Measurements from ENCODE around the gene NCS1.

NCS1 gene

DNA sequence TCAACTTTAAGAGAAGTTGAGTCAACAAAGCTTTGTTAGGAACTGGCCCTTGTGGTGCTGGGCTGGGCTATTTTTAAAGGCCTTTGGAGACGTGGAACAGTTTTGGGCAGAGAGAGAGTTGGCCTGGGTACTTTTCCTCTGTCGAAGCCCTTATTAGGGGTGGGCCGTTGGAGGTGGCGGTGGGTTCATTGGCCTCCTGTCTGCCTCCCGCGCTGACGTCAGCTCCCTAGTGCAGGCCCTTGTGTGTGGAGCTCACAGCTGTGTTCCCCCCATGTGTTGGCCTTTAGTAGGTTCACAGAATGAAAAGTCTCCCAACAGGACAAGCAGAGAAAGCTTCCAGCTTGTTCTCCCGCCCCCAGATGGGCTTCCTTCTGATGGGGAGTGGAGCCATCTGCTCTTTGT lies 2.7 kb downstream of the NCS1 start:
- Histone ChIP-seq H3K9me3 (ENCODE audit: control insufficient read depth, low read length) (no peaks in the 10 kb centered on the region), H3K4me1 (no peaks in the 10 kb centered on the region), H2AFZ (no peak overlapping the region), H3K4me2 (ENCODE audit: low read length) (no peak overlapping the region), H3K36me3 (ENCODE audit: control insufficient read depth, insufficient read depth, low read length) (no peaks in the 10 kb centered on the region), H3K4me3 (ENCODE audit: low read depth, low read length) (no peak overlapping the region), H3K9ac (no peak overlapping the region), H3K27ac (no peak overlapping the region), H3K79me2 (no peaks in the 10 kb centered on the region), H3K27me3 (ENCODE audit: control insufficient read depth, insufficient read depth, low read length) (no peaks in the 10 kb centered on the region)
- TF ChIP-seq, protein P1, sequence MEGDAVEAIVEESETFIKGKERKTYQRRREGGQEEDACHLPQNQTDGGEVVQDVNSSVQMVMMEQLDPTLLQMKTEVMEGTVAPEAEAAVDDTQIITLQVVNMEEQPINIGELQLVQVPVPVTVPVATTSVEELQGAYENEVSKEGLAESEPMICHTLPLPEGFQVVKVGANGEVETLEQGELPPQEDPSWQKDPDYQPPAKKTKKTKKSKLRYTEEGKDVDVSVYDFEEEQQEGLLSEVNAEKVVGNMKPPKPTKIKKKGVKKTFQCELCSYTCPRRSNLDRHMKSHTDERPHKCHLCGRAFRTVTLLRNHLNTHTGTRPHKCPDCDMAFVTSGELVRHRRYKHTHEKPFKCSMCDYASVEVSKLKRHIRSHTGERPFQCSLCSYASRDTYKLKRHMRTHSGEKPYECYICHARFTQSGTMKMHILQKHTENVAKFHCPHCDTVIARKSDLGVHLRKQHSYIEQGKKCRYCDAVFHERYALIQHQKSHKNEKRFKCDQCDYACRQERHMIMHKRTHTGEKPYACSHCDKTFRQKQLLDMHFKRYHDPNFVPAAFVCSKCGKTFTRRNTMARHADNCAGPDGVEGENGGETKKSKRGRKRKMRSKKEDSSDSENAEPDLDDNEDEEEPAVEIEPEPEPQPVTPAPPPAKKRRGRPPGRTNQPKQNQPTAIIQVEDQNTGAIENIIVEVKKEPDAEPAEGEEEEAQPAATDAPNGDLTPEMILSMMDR (IDR thresholded peaks at IDR 0.05) = no peak

DNA sequence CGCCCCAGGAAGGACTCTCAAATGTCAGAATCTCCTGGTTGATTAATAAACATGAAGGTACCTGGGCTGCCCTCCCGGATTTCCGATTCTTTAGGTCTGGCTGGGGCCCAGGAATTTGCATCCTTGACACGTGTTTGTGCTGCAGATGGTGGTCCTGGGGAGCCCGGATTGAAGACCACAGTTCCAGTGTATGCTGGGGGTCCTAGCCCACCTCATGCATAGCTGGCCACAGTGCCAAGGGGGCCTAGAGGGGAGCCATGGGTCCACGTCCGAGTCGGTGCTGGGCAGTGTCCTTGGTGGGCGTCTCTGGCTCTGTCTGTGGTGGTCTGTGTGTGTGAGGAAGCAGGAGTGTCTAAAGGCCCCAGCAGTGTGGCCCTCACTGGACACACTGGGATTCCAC lies 3.2 kb downstream of the NCS1 start:
- no peaks in the 10 kb centered on the region for H3K79me2 ChIP-seq
- no peak overlapping the region for H3K4me3 ChIP-seq (ENCODE audit: low read depth, low read length)
- H3K9me3 ChIP-seq (ENCODE audit: control insufficient read depth, low read length) = no peaks in the 10 kb centered on the region
- TF ChIP-seq, protein P1 (IDR thresholded peaks at IDR 0.05) = no peak
- no peaks in the 10 kb centered on the region for H3K36me3 ChIP-seq (ENCODE audit: control insufficient read depth, insufficient read depth, low read length)
- no peaks in the 10 kb centered on the region for H3K27me3 ChIP-seq (ENCODE audit: control insufficient read depth, insufficient read depth, low read length)
- no peak overlapping the region for H3K27ac ChIP-seq
- H3K4me1 ChIP-seq = no peaks in the 10 kb centered on the region
- H2AFZ ChIP-seq = no peak overlapping the region
- no peak overlapping the region for H3K9ac ChIP-seq
- no peak overlapping the region for H3K4me2 ChIP-seq (ENCODE audit: low read length)

DNA sequence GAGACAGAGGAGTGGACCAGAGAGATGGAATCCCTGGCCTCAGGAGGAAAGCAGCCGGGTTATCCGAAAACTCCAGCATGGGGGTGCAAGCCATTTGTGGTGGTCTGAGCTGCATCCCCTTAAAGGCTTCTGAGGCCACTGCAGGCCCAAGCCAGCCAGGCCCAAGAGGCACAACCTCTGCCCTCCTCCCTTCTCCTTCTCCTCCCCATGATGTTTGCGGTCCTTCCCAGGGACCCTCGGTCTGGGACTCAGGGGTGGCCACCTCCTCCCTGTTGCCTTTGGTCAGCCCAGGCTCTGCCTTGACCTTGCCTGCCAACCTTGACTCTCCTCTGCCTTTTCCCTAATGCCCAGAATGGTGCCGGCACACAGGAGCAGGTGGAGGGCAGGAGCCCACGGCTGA lies 4.6 kb downstream of the NCS1 start:
- Histone ChIP-seq H3K79me2 (no peaks in the 10 kb centered on the region), H3K36me3 (ENCODE audit: control insufficient read depth, insufficient read depth, low read length) (no peaks in the 10 kb centered on the region), H3K27me3 (ENCODE audit: control insufficient read depth, insufficient read depth, low read length) (no peaks in the 10 kb centered on the region), H3K4me3 (ENCODE audit: low read depth, low read length) (no peak overlapping the region), H2AFZ (no peak overlapping the region), H3K9ac (no peak overlapping the region), H3K4me2 (ENCODE audit: low read length) (no peak overlapping the region), H3K9me3 (ENCODE audit: control insufficient read depth, low read length) (no peaks in the 10 kb centered on the region), H3K4me1 (no peaks in the 10 kb centered on the region), H3K27ac (no peak overlapping the region)
- TF ChIP-seq, protein P1 (IDR thresholded peaks at IDR 0.05) = no peak

DNA sequence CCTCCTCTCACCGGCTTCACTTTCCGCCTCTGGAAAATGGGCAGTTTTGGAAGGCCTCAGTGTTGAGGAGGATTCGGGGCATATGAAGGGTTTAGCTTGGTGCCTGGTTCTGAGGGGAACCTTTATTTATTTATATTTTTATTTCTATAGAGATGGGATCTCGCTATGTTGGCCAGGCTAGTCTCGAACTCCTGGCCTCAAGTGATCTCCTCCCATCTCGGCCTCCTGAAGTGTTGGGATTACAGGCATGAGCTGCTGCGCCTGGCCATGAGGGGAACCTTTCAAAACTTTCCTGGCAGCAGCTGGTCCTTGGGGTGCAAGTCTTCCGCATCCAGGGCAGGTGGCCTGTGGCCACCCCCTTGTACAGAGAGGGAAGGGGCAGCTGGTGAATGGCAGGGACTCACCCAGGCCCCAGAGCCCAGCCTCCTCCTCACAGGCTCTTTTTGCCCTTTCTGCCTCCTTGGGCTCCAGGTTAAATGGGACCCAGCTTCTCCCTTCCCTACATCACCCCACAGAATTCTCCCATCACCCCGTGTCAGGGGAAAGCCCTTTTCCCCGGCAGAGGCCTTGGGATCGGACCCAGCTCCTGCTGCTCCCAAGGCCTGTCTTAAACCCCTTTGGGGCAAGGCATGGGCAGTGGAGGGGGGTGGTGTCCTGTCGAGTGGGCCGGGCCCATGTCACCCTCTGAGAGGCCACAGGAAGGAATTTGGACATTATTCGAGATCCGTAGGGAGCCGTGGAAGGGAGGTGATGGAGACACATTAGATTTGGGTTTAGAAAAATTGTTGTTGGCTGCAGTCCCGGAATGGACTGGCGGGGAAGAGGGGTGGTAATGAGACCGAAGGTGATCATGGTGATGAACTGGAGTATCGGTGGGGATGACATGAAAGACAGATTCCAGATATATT lies 5.9 kb downstream of the NCS1 start:
- TF ChIP-seq, protein P1 (IDR thresholded peaks at IDR 0.05) = no peak
- H3K4me3 ChIP-seq (ENCODE audit: low read depth, low read length) = no peak overlapping the region
- no peaks in the 10 kb centered on the region for H3K36me3 ChIP-seq (ENCODE audit: control insufficient read depth, insufficient read depth, low read length)
- H3K4me1 ChIP-seq = no peaks in the 10 kb centered on the region
- H3K9ac ChIP-seq = no peak overlapping the region
- no peak overlapping the region for H3K27ac ChIP-seq
- no peaks in the 10 kb centered on the region for H3K27me3 ChIP-seq (ENCODE audit: control insufficient read depth, insufficient read depth, low read length)
- no peaks in the 10 kb centered on the region for H3K9me3 ChIP-seq (ENCODE audit: control insufficient read depth, low read length)
- no peak overlapping the region for H3K4me2 ChIP-seq (ENCODE audit: low read length)
- H2AFZ ChIP-seq = no peak overlapping the region
- no peaks in the 10 kb centered on the region for H3K79me2 ChIP-seq

Data from parathyroid adenoma (tissue), 2 donors.